ENCODE results near the gene RNF112.

- no peak for TF ChIP-seq REST (IDR thresholded peaks at IDR 0.05; ENCODE audit: insufficient read depth in 1 of 2, low read depth in 2 of 2, low read length in 1 of 2)
- no peak for TF ChIP-seq CTCF (IDR thresholded peaks at IDR 0.05)
- no peak for TF ChIP-seq POLR2AphosphoS5 (IDR thresholded peaks at IDR 0.05; ENCODE audit: low read depth, low read length)
Observed at GRCh38 chr17:19460700-19461099, 49.7 kb downstream of the RNF112 start.
